Retina (tissue), 1 donor: ENCODE data around the gene MRTFB.

Experiments
- DNase-seq: peaks from one replicate; pipeline ENCODE4 v3.0.0-alpha.2; 2016

Gene MRTFB

DNA sequence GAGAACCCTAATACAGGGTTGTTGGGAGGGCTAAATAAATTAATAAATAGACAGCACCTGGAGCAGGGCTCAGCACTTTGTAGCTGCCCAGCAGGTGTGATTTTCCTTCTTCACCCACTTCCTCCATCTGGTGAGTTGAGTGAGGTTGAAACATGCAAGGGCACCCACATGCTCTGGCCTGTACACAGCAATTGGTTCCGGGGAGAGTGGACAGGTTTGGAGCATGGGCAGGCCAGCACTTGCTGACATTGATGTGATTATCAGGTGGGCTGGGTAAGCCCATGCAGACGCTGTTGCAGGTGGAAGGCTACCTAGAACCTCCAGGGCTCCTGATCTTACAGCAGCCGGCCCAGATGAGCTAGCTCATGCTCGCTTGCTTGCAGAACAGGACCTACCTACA, 1.3 kb upstream of the MRTFB start:
- no peak for DNase-seq

DNA sequence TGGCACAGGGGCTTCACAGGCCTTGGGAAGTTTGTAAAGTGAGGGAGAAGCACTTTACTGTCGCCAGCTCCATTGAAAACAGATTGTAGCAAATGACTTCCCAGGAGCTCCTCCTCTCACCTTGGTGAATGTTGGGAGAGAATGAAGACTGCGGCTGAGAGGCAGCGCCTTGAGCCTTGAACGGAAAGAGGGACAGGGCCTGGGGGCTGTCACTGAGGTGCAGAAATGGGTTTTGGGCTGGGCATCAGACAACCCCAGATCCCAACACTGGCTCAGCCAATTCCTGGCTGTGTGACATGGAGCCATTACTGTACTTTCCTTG, 603 bp upstream of the MRTFB start:
- no peak for DNase-seq

DNA sequence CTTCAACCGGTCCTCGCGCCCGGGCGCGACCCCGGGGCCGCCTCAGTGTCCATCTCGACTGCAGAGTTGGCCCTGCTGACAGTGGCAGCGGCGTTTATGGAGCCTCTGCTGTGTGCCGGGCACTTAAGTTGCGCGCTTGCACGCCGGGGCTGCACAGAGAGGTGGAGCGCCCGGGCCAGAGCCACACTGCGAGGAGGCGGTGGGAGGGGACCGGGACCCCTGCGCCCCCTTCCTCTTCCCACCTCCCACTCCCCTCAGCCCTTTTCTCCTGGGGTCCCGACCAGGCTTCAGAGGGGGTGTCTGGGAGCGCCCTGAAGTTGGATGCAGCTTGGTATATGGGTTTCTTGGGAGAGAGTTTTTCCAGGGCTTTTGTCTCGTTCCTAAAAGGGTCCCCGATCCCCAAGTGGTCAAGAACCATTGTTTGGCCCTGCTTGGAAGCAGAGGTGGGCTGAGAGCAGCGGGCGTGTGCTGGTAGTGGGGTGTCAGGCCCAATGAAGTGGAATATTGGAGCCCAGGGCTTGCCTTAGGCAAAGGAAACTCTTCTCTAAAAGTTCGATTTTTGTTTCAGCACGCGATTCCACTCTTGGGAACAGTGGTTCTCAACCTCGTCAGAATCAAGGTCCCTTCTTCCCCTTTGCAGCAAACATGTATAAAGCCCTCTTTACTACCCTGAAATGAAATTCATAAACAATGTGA, 605 bp downstream of the MRTFB start:
- DNase-seq = peak; percentile 69

DNA sequence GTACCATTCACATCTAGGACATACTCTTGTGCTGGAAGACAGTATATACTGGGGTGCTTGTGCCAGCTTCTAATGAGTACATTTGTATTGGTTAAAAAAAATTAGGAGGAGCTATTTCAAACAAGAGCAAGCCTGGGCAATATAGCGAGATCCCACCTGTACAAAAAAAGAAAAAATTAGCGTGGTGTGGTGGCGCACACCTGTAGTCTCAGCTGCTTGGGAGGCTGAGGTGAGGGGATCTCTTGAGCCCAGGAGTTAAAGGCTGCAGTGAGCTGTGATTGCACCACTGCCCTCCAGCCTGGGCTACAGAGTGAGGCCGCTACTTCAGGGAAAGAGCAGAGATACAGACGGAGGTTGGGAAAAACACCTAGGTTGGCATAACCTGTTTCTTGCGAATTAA, 1.2 kb downstream of the MRTFB start:
- no peak for DNase-seq

DNA sequence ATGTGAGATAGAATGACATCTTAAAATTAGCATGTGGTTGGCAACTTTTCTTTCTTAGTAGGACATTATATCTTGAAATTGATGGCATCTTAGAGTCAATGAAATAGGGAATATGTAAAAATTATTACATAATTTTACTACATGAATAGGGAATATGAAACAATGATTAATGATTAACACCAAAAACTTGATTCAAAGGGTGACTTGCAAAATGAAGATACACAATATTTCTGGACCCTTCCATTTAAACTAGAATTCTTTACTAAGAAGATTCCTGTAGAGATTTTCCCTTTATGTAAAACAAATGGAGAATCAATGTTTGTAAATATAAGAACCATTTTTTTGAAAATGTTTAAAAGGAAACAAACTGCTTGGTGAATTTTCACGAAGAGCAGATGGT, 3.4 kb downstream of the MRTFB start:
- no peak for DNase-seq

DNA sequence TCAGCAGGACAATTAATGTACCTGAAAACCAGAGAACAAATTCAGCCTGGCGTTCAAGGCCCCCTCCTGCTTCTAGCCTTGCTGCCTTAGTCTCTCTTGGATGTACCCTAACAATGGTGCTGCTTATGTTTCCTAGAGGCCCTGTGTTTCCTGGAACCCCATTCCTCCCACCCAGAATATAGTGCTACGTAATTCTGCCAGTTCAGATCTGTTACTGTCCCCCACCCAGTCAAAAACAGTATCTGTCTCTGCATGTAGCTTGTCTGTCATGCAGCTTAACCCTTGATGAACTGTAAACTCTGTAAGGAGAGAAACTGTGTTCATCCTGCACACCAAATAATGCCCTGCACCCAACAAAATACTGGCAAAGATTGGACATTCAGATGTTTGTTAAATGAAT, 6.8 kb downstream of the MRTFB start:
- no peak for DNase-seq

DNA sequence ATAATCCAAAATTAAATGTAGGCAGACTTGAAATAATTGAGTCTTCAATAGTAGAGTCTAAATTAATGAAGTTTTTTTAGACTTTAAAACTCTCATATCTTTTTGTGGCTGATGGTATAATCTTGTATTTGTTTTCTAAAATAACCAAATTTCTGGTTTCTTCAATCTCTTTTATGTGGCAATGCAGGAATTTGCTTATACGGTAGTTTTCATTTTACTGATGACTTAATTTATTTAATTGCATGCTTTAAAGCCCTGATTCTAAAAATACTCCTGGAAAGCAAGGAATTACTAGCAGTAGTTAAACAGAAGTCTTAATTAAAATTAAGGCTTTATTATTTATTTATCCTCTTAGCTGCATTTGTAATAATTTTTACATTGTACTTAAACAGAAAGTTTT, 15.4 kb downstream of the MRTFB start:
- DNase-seq = no peak

DNA sequence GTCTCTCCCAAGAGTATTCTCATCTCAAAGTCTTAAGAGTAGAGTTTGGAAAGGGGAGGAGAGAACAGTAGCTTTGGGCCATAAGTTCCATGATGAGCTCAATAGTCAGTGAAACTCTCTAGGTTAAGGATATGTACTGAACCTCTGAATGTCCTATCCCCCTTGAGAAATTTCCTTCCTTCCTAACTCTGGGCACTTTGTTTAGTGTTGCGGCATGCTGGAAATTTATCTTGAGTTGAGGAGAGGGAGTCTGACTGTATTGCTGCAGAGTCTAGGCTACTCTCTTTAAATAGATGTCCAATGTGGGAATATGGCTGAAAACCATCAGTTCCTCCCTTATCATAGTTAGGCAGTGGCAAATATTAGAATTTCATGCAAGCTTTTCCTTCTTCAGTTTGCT, 16.1 kb downstream of the MRTFB start:
- no peak for DNase-seq

DNA sequence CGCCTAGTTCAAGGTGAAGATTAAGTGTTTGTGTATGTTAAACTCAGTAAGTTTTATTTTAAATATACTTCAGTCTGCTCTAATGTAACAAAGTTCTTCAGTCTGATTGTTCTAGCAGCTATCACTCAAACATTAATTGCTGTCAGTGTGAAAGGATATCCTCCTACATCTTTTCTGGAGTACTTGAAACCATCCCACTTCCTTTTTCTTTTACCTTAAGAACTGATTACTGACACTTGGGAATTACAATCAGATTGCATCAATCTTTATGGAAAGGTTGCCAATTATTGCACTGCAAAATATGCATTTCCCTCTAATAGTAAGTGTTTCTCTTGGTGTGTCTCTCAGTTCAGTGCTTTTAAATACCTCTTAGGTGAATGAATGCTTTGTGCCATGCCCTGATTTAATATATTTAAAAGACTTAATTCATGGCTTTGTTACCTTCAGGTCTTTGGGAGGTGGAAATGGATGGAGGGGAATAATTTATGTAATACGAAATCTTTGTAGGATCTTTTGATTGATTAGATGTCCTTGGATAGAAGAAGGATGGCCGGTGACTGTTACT, 16.6 kb downstream of the MRTFB start:
- DNase-seq = no peak

DNA sequence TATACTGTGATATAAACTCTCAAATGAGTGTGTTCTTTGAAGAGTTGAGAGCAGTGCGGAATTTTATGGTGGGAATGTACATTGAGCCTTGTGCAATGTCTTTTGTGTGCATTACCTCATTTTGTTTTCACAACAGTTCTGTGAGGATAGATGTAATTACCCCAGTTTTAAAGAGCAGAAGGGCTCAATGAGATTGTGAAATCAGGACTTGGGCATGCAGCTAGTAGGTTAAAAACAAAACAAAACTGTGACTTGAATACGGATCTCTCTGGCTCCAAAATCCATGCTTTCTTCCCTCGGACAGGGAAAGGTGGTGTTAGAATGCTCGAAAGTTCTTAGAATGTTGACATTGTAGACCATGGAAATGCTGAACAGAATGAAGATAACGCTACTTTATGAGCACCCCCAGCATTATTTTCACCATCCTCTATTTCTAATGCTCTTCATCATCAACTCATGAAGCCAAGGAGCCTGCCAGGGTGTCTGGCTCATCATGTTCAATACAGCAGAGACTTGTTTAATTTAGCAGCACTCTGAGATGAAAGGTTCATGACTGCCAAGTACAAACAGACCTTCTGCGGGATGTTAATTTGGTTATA, 17.1 kb downstream of the MRTFB start:
- DNase-seq = no peak

DNA sequence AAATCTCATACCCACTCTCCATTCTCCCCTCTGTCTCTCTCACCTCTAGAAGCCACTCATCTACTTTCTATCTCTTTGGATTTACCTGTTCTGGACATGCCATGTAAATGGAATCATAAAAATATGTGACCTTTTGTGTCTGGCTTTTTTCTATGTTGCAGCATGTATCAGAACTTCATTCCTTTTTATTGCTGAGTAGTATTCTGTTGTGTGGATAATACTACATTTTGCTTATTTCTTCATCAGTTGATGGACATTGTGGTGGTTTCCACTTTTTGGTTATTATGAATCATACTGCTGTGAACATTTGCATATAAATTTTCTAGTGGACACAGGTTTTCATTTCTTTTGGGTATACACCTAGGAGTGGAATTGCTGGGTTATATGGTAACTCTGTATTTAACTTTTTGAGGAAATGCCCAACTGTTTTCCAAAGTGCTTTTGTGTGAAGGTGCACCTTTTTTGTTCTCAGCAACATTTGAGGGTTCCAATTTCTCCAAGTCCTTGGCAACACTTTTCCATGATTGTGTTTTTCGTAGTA, 18.2 kb downstream of the MRTFB start:
- DNase-seq = no peak

DNA sequence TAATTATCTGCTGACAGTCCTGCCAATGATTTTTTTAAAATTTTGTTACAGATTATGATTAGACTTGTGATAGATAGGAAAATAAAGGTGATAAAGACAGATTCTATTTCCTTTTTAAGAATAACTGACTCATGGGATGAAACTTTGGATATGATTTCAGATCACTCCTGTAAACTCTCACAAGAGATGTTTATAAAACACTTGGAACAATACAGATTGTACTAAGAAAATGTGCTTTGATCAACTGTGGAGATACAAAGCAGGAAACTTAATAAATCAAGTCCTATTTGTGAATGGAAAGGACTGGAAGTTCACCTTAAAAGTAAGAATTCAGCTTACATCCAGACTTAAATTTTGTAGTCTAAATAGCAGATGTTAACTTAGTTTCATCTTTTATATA, 21.4 kb downstream of the MRTFB start:
- no peak for DNase-seq

DNA sequence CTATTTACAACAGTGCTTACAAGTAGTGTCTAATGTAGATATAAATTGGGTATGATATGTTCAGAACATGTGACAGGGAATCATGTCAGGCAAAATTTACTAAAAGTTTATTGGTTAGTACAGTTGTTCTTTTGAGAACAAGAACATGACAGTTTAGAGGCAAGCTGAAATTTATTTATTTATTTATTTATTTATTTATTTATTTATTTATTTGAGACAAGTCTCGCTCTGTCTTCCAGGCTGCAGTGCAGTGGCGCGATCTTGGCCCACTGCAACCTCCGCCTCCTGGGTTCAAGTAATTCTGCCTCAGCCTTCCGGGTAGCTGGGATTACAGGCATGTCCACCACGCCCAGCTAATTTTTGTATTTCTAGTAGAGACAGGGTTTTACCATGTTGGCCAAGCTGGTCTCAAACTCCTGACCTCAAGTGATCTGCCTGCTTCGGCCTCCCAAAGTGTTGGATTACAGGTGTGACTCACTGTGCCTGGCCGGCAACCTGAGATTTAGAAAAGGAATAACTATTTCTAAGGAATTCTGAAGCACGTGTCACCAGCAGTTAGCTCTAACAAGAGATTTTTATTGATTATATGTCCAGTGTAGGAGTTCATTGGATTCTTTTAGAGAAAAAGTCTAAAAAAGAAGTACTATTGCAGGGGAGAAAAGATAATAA, 24.9 kb downstream of the MRTFB start:
- DNase-seq = no peak

DNA sequence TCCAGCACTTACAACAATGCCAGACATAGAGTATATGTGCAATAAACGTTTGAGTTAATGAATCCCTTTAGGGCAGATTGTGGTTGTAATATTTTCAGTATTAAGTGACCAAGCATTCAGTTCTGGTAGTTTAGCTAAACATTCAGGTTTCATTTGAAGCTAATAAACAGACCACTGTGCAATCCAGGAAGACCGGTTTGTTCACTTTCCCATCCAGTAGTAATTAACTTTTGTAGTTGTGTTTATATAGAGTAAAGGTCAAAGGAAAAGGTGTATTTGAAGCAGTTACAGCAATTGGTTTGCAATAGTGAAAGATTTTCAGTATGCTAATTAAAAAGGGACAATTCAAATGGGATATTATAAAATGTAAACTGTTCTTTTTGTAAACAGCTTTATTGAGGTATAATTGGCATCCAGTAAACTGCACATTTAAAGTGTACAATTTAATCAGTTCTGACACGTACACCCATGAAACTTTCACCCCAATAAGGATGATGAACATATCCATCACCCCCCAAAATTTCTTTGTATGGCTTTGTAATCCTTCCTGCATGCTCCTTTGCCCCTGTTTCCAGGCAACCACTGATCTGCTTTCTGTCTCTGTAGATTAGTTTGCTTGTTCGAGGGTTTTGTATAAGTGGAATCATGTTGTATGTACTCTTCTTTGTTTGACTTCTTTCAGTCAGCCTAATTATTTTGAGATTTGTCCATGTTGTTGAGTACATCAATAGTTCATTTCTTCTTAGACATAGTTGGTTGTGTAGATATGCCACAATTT, 26.3 kb downstream of the MRTFB start:
- no peak for DNase-seq

DNA sequence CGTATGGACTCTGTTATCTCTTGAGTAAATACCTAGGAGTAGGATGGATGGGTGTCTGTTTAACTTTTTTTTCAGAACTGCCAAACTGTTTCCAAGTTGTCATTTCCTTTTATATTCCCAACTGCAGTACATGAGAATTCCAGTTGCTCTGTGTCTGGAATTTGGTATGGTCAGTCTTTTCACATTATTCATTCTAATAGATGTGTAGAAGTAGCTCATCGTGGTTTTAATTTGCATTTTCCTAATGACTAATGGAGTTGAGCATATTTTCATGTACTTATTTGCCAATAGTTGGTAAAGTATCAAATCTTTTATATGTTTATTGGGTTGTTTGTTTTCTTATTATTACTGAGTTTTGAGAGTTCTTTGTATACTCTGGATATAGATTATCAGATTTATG, 27.0 kb downstream of the MRTFB start:
- no peak for DNase-seq

DNA sequence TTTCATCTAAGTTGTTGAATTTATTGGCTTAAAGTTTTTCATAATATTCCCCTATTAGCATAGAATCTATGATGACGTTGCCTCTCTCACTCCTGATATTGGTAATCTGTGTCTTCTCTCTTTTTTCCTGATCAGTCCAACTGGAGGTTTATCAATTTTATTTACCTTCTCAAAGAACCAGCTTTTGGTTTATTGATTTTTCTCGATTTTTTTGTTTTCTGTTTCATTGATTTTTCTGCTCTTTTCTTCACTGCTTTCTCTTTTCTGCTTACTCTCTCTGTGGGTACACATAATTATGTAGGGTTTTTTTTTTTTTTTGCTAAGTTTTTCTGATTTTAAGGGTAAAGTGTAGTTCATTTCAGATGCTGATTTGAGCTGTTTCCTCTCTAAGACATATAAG, 29.7 kb downstream of the MRTFB start:
- no peak for DNase-seq

DNA sequence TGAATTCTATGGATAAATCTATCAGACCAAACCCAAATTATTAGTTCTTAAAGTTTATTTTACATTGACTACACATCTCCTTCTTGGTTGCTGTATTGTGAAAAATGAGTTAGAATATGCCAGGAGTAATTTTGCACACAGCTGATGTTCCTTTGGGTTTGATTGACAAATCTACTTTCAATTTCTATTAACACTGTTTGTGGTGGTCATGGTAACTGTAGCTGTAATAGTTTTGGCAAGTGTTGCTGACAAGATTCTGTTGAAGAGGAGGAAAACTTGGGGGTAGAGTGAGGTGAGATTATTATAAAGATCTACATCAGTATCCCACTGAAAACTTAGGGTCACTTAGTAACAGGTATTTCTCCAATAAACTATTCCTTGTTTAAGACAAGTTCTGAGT, 30.3 kb downstream of the MRTFB start:
- DNase-seq = no peak

DNA sequence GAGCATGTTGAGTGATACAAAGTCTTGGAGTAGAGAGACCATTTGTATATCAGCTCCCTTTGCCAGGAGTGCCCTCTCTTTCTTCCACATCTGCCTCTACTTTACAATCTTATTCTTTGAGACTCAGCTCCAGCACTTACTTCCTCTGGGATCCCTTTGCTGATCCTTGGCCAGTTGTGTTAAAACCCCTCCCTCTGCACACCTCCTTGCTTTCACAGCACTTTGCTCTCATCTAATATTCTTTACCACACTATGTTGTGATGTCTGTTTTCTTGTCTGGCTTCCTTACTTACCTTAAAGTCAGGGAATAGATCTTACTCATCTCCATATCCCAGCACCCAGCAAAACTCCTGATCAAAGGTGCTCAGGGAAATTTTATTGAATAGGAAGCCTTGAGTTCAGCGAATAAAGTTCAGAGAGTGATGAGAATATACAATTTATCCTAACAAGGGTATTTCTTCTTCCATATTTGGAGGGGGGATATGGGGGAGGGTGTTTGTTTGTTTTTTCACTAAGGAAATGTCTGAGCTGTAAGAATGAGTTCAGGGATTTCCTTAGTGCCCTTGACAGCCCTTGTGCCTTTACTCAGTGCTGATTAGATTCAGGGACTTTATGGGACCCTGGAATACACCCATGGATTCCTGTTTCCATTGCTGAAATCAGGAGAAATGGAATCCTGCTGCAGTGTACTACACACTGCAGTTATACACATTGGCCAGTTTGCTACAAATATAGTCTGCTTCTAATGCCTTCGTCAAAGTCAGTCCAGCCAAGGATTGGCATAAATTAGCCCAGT, 32.0 kb downstream of the MRTFB start:
- no peak for DNase-seq

DNA sequence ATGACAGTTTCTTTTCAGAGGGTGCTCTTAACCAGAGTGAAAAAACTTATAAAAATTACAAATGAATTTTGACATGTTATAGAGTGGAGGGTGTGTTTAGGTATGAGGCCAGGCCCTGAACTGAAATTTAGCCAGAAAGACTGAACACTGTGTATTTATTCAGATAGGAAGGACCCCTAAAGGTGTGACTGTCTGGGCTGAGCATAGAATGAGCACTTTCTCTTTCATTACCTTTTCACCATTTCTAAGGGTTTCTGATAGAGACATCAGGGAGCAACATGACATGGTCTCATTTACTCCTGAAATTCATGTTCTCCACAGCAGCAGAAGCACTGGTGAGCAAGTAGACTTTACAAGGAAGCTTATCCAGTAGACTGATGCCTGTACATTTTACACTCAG, 32.9 kb downstream of the MRTFB start:
- DNase-seq = no peak

DNA sequence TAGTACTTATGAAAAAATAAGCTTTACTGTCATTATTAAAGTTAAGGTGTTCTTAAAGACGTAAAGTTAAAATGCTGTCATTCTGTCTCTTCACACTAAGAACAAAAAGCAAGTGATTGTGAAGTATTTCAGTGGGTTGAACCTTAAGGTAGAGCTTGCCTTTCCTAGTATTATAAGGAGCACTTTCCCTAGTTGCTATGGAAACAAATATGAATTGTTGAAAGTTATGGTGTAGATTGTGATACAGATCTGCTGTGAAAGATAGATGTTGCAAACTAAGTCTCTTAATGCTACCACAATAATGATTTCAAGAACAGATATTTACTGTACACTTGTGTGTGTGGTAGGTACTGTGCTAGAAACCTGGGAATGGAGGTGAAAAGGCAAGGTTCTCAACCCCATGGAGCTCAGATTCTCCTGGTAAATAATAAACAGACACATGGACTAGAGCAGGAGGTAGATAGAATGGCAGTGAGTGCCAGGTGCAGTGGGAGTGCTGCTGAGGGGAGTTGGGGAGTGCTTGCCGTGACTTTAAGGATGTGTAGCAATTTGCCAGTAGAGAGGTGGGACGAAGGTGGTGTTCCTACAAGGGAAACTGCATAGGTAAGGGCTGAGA, 34.7 kb downstream of the MRTFB start:
- DNase-seq = no peak

DNA sequence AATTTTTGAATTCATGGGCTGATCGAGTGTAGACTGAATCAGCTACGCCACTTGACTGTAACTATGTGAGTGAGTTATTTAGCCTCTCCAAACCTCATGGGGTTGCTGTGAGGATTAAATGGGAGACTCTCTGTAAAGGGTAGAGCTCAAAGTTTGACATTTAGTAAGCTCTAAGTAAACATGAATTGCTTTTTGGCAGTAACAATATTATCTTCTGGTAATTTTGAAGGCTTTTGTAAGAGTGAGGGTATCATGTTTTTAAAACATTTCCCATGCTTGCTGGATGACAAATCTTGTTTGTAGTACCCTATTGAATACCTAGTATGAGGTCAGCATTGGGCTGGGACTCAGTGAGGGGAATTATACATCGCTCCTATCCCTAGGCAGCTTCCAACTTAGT, 35.3 kb downstream of the MRTFB start:
- no peak for DNase-seq

DNA sequence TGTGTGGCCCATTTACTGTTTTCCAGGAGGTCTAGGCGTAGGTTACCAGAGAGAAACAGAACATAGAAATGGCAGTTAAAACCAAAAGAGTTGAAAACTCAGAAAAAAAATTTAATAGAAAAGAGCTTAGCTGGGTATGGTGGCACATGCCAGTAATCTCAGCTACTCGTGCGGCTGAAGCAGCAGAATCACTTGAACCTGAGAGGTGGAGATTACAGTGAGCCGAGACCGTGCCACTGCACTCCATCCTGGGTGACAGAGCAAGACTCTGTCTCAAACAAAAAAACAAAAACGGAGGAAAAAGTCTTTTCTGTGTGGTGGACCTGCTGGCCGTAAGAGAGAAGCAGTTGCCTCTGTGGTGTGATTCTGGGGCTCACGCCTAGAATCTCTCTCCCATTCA, 35.8 kb downstream of the MRTFB start:
- no peak for DNase-seq
